ENCODE measurements around the gene MKX. TPM values are rescaled to one million over a fixed set of nuclear protein-coding genes. Genes with fewer than 3 reads are reported as not detected.

Gene MKX
- total and polyA plus RNA-seq, 4 donors: 0.50 to 3.5 (median 1.4) TPM

DNA sequence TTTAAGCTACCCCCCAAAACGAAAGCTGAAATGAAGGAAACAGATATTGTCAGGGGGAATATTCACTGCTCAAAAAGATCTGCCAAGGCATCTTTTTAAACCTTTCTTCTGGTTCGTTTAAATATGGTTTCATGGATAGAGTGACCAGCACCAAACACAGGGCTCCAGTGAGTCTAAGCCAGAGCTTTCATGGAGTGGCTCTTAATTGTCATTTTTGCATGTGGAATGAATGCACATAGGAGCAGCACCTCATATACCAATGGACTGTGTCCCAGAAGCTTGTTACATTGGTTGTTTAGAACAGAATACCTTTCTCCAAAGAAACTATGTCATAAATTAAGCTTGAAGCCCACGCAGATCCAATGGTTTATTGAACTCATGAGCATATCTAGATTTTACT is 17.3 kb downstream of the MKX start:
- Histone ChIP-seq H3K9me3 (ENCODE audit: control insufficient read depth in 4 of 4, insufficient read depth in 3 of 4, low read length in 3 of 4) (no peaks in the 10 kb centered on the region), H3K36me3 (ENCODE audit: control insufficient read depth in 4 of 4, insufficient read depth in 4 of 4, low read length in 4 of 4) (no peaks in the 10 kb centered on the region), H3K4me1 (ENCODE audit: control insufficient read depth in 5 of 5, insufficient read depth in 5 of 5, low read length in 5 of 5) (no peaks in the 10 kb centered on the region), H3K27me3 (ENCODE audit: control insufficient read depth in 3 of 3, insufficient read depth in 3 of 3, low read length in 2 of 3) (no peaks in the 10 kb centered on the region), H3K4me3 (no peak overlapping the region), H3K27ac (ENCODE audit: low read depth in 1 of 2, low read length in 1 of 2) (no peak overlapping the region), H3K9ac (ENCODE audit: insufficient read depth in 1 of 2, low read length in 2 of 2) (no peak overlapping the region)
- WGBS, 2 donors: 77 to 82% methylated on average over 3 of the region's 3 CpGs
- DNase-seq (no peak), ATAC-seq (ENCODE audit: insufficient read depth, low FRiP score) (no peak)
- TF ChIP-seq, protein P1, sequence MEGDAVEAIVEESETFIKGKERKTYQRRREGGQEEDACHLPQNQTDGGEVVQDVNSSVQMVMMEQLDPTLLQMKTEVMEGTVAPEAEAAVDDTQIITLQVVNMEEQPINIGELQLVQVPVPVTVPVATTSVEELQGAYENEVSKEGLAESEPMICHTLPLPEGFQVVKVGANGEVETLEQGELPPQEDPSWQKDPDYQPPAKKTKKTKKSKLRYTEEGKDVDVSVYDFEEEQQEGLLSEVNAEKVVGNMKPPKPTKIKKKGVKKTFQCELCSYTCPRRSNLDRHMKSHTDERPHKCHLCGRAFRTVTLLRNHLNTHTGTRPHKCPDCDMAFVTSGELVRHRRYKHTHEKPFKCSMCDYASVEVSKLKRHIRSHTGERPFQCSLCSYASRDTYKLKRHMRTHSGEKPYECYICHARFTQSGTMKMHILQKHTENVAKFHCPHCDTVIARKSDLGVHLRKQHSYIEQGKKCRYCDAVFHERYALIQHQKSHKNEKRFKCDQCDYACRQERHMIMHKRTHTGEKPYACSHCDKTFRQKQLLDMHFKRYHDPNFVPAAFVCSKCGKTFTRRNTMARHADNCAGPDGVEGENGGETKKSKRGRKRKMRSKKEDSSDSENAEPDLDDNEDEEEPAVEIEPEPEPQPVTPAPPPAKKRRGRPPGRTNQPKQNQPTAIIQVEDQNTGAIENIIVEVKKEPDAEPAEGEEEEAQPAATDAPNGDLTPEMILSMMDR (IDR thresholded peaks at IDR 0.05; ENCODE audit: control extremely low read depth, extremely low read depth): no peak

DNA sequence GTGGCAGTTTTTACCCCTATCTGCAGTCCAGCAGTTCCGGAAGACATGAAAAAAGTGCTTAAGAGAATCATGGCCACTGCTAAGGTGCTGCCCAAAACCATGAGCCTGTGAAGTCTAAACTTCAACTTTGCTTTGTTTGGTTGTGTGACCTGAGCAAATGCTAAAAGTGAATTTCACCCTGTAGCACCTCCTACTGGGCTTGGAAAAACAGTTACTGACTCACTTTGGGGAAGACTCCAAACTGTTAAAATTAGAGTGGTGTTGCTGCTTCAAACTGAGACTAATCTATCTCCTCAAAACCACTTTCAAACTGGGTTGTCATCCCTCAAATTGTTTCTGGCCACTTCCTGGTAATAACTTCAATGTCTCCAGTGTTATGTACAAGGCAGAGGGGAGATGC is 21.3 kb downstream of the MKX start:
- Histone ChIP-seq H3K9ac (ENCODE audit: insufficient read depth in 1 of 2, low read length in 2 of 2) (no peak overlapping the region), H3K27me3 (ENCODE audit: control insufficient read depth in 3 of 3, insufficient read depth in 3 of 3, low read length in 2 of 3) (no peaks in the 10 kb centered on the region), H3K36me3 (ENCODE audit: control insufficient read depth in 4 of 4, insufficient read depth in 4 of 4, low read length in 4 of 4) (no peaks in the 10 kb centered on the region), H3K4me1 (ENCODE audit: control insufficient read depth in 5 of 5, insufficient read depth in 5 of 5, low read length in 5 of 5) (no peaks in the 10 kb centered on the region), H3K4me3 (no peak overlapping the region), H3K27ac (ENCODE audit: low read depth in 1 of 2, low read length in 1 of 2) (no peak overlapping the region), H3K9me3 (ENCODE audit: control insufficient read depth in 4 of 4, insufficient read depth in 3 of 4, low read length in 3 of 4) (no peaks in the 10 kb centered on the region)
- no peak for ATAC-seq (ENCODE audit: insufficient read depth, low FRiP score)
- DNase-seq: no peak
- 50 to 89% methylated on average over 1 of the region's 1 CpG for WGBS, 2 donors
- TF ChIP-seq, protein P1 (IDR thresholded peaks at IDR 0.05; ENCODE audit: control extremely low read depth, extremely low read depth): no peak

DNA sequence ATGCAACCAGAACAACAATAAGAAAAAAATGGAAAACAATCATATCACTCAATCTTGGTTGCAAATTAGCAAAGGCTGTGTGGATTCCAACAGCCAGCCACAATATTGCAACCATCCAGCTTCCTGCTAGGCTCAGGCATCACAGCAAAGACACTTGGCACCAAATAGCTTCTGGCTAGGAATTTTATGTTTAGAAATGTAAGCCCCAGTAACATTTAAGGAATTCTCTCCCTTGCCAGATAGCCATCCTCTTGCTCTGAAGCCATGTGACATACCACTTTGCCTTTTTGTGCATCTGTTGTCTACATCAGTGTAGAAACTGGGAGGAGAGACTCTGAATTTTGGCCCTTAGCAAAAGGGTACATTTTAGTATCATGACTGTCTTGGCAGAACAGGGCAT is 22.2 kb downstream of the MKX start:
- no peaks in the 10 kb centered on the region for H3K27me3 ChIP-seq (ENCODE audit: control insufficient read depth in 3 of 3, insufficient read depth in 3 of 3, low read length in 2 of 3)
- no peak overlapping the region for H3K4me3 ChIP-seq
- no peak overlapping the region for H3K27ac ChIP-seq (ENCODE audit: low read depth in 1 of 2, low read length in 1 of 2)
- no peaks in the 10 kb centered on the region for H3K4me1 ChIP-seq (ENCODE audit: control insufficient read depth in 5 of 5, insufficient read depth in 5 of 5, low read length in 5 of 5)
- H3K36me3 ChIP-seq (ENCODE audit: control insufficient read depth in 4 of 4, insufficient read depth in 4 of 4, low read length in 4 of 4): no peaks in the 10 kb centered on the region
- ATAC-seq (ENCODE audit: insufficient read depth, low FRiP score): no peak
- no peak overlapping the region for H3K9ac ChIP-seq (ENCODE audit: insufficient read depth in 1 of 2, low read length in 2 of 2)
- no peak for DNase-seq
- H3K9me3 ChIP-seq (ENCODE audit: control insufficient read depth in 4 of 4, insufficient read depth in 3 of 4, low read length in 3 of 4): no peaks in the 10 kb centered on the region
- TF ChIP-seq, protein P1 (IDR thresholded peaks at IDR 0.05; ENCODE audit: control extremely low read depth, extremely low read depth): no peak

DNA sequence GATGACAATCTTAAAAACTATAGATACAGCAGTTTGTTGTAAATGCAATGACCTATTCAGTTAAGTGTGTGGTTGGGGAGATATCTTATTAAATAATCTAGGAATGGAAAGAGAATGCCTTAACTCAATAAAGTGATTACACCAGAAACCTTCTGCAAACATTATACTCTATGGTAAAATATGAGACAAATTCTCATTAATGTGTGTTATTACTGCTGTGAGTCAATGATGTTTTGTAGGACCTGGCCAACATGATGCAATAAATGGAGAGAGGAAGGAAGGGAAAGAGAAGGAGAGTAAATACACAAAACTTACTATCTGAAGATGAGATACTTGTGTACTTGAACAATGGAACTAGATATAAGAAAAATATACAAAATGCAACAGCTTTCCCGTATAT is 25.1 kb downstream of the MKX start:
- H3K4me1 ChIP-seq (ENCODE audit: control insufficient read depth in 5 of 5, insufficient read depth in 5 of 5, low read length in 5 of 5): peaks cover 0 to 2% (median 0%) of the 10 kb centered on the region in 5 donors
- ATAC-seq (ENCODE audit: insufficient read depth, low FRiP score) (no peak), DNase-seq (no peak)
- H3K9me3 ChIP-seq (ENCODE audit: control insufficient read depth in 4 of 4, insufficient read depth in 3 of 4, low read length in 3 of 4): no peaks in the 10 kb centered on the region
- 93 to 94% methylated on average over 1 of the region's 1 CpG for WGBS, 2 donors
- H3K36me3 ChIP-seq (ENCODE audit: control insufficient read depth in 4 of 4, insufficient read depth in 4 of 4, low read length in 4 of 4): no peaks in the 10 kb centered on the region
- no peak overlapping the region for H3K27ac ChIP-seq (ENCODE audit: low read depth in 1 of 2, low read length in 1 of 2)
- no peaks in the 10 kb centered on the region for H3K27me3 ChIP-seq (ENCODE audit: control insufficient read depth in 3 of 3, insufficient read depth in 3 of 3, low read length in 2 of 3)
- no peak overlapping the region for H3K9ac ChIP-seq (ENCODE audit: insufficient read depth in 1 of 2, low read length in 2 of 2)
- no peak overlapping the region for H3K4me3 ChIP-seq
- TF ChIP-seq, protein P1 (IDR thresholded peaks at IDR 0.05; ENCODE audit: control extremely low read depth, extremely low read depth): no peak

Measured in lung (tissue), 12 donors.